H1 (cell line): ENCODE data around the gene PIAS4. TPM values are rescaled to one million over a fixed set of nuclear protein-coding genes. Genes with fewer than 3 reads are reported as not detected.

ENCODE experiments used
- CBX5 ChIP-seq: fragments of 300-800, 300-1000 bp; sonication (generic); IDR thresholded peaks from 2 replicates; pipeline ENCODE4 v1.7.1; 2016; ENCODE audit warnings: antibody characterized with exemption, low read length, low read depth
- CREB1 ChIP-seq: IDR thresholded peaks from 2 replicates; pipeline ENCODE4 v1.6.1; 2012; ENCODE audit warnings: inconsistent platforms
- HDAC2 ChIP-seq, 2 experiments: fragments of 300-600 bp in 1 of 2; sonication (generic) in 1 of 2; IDR thresholded peaks; 2 replicates each; pipeline ENCODE4 v1.6.1; 2011 to 2012; ENCODE audit warnings: low read depth in 2 of 2, low read length in 2 of 2, mild to moderate bottlenecking in 2 of 2, moderate library complexity in 2 of 2, borderline replicate concordance in 1 of 2, inconsistent platforms in 1 of 2
- MAFK ChIP-seq: IDR thresholded peaks from 2 replicates; pipeline ENCODE4 v1.6.1; 2012; ENCODE audit warnings: low read depth, mild to moderate bottlenecking, improper control_type of control experiment, low read length
- TCF12 ChIP-seq: IDR thresholded peaks from 2 replicates; pipeline ENCODE4 v1.6.1; 2011; ENCODE audit warnings: low read depth, mild to moderate bottlenecking, low read length
- polyA plus RNA-seq, 7 experiments: library from polyadenylated mRNA; depleted of rRNA in 3 of 7; stranded (reverse) in 5 of 7; unstranded in 2 of 7; fragments of >200 nt in 5 of 7; fragments of 200-250 nt in 2 of 7; gene quantifications; 1 replicate in 5 of 7; 2 replicates in 1 of 7; 4 replicates in 1 of 7; pipeline versions ENCODE4 v1.2.1 to v1.2.3, GENCODE V29; 2011 to 2013; ENCODE audit warnings: missing spikeins in 2 of 7, mixed read lengths in 2 of 7
- total RNA-seq: library from RNA; stranded (reverse); fragmentation: NEBNext Ultra II Directional; extraction: Animal tissue kit (Norgen Biotek cat#: 25700); gene quantifications from 2 replicates; pipeline ENCODE4 v1.2.1, GENCODE V29; 2021

The PIAS4 gene
- total and polyA plus RNA-seq, 2 of the 8 experiments (the other 6 are each of a cell fraction or from before 2014, with no cell fraction given): 30.2 to 51.4 TPM

- TF ChIP-seq TCF12: no peak
- TF ChIP-seq CREB1: no peak
- TF ChIP-seq HDAC2 (IDR thresholded peaks at IDR 0.05; ENCODE audit: borderline replicate concordance in 1 of 2, low read depth in 2 of 2, low read length in 2 of 2): no peak
- TF ChIP-seq MAFK: no peak
- no peak for TF ChIP-seq CBX5
Measured at GRCh38 chr19:3970313-3970807, 37.2 kb upstream of the PIAS4 start (continued).
